Liver (tissue), 9 donors: ENCODE data around the gene SLC4A5. TPM values are rescaled to one million over a fixed set of nuclear protein-coding genes. Genes with fewer than 3 reads are reported as not detected.

ENCODE experiments used
- DNase-seq: peaks from one replicate; pipeline ENCODE4 v3.0.0-alpha.2; 2017; ENCODE audit warnings: low spot score
- H3K27ac ChIP-seq, 2 donors: one replicate each; pipeline ENCODE4 v1.7.0; 2013; ENCODE audit warnings: inconsistent platforms in 2 of 2, low read length in 2 of 2, control low read depth in 1 of 2, low read depth in 1 of 2, mild to moderate bottlenecking in 1 of 2
- H3K27me3 ChIP-seq, 4 donors: one replicate each; pipeline versions ENCODE4 v1.6.1 to v1.7.0; 2013; ENCODE audit warnings: low read length in 3 of 4, inconsistent platforms in 1 of 4, mild to moderate bottlenecking in 1 of 4, moderate library complexity in 1 of 4; ENCODE audit not compliant: control insufficient read depth in 4 of 4, insufficient read depth in 4 of 4
- H3K36me3 ChIP-seq, 4 donors: one replicate each; pipeline versions ENCODE4 v1.6.1 to v1.7.0; 2013; ENCODE audit warnings: low read length in 3 of 4, mild to moderate bottlenecking in 3 of 4, low read depth in 1 of 4, moderate library complexity in 1 of 4; ENCODE audit not compliant: control insufficient read depth in 4 of 4, insufficient read depth in 3 of 4
- H3K4me1 ChIP-seq, 4 donors: one replicate each; pipeline versions ENCODE4 v1.6.1 to v1.7.0; 2013; ENCODE audit warnings: low read length in 3 of 4, mild to moderate bottlenecking in 3 of 4, moderate library complexity in 1 of 4; ENCODE audit not compliant: control insufficient read depth in 4 of 4, insufficient read depth in 4 of 4
- H3K4me3 ChIP-seq, 3 donors: one replicate each; pipeline versions ENCODE4 v1.6.1 to v1.7.0; 2013; ENCODE audit warnings: low read length in 3 of 3, control low read depth in 1 of 3, low read depth in 1 of 3, mild to moderate bottlenecking in 1 of 3
- H3K9ac ChIP-seq, 2 donors: one replicate each; pipeline ENCODE4 v1.7.0; 2013; ENCODE audit warnings: low read length in 2 of 2, mild to moderate bottlenecking in 2 of 2, moderate library complexity in 2 of 2, control low read depth in 1 of 2, low read depth in 1 of 2
- H3K9me3 ChIP-seq, 4 donors: one replicate each; pipeline versions ENCODE4 v1.6.1 to v1.7.0; 2013; ENCODE audit warnings: low read length in 3 of 4; ENCODE audit not compliant: control insufficient read depth in 4 of 4
- ATF3 ChIP-seq: IDR thresholded peaks from 2 replicates; pipeline ENCODE4 v1.6.1; 2016; ENCODE audit warnings: antibody characterized with exemption
- CTCF ChIP-seq: fragments of 150-350 bp; IDR thresholded peaks from 2 replicates; pipeline ENCODE4 v1.5.1; 2017; ENCODE audit warnings: improper control_type of control experiment, low read depth, low read length; ENCODE audit not compliant: missing input control
- EGR1 ChIP-seq, 2 donors: IDR thresholded peaks; 2 replicates each; pipeline ENCODE4 v1.6.1; 2016 to 2018; ENCODE audit warnings: antibody characterized with exemption in 2 of 2, low read depth in 2 of 2
- FOXA1 ChIP-seq: IDR thresholded peaks from 2 replicates; pipeline ENCODE4 v1.6.1; 2016; ENCODE audit warnings: antibody characterized with exemption
- FOXA2 ChIP-seq: IDR thresholded peaks from 2 replicates; pipeline ENCODE4 v1.6.1; 2016; ENCODE audit warnings: antibody characterized with exemption
- GABPA ChIP-seq, 2 donors: IDR thresholded peaks in 1 of 2; conservative IDR thresholded peaks in 1 of 2; 2 replicates each; pipeline ENCODE4 v1.6.1; 2016; ENCODE audit warnings: antibody characterized with exemption in 2 of 2, mild to moderate bottlenecking in 1 of 2, moderate library complexity in 1 of 2
- HNF4A ChIP-seq, 2 donors: conservative IDR thresholded peaks; 2 replicates each; pipeline ENCODE4 v1.6.1; 2016; ENCODE audit warnings: antibody characterized with exemption in 2 of 2, mild to moderate bottlenecking in 2 of 2
- HNF4G ChIP-seq: IDR thresholded peaks from 2 replicates; pipeline ENCODE4 v1.6.1; 2016; ENCODE audit warnings: antibody characterized with exemption
- JUND ChIP-seq, 2 donors: IDR thresholded peaks; 2 replicates each; pipeline ENCODE4 v1.6.1; 2016; ENCODE audit warnings: antibody characterized with exemption in 2 of 2
- MAX ChIP-seq: IDR thresholded peaks from 2 replicates; pipeline ENCODE4 v1.6.1; 2016; ENCODE audit warnings: antibody characterized with exemption
- NR2F2 ChIP-seq: IDR thresholded peaks from 2 replicates; pipeline ENCODE4 v1.6.1; 2016; ENCODE audit warnings: antibody characterized with exemption
- RAD21 ChIP-seq, 2 donors: IDR thresholded peaks; 2 replicates each; pipeline ENCODE4 v1.6.1; 2016; ENCODE audit warnings: antibody characterized with exemption in 2 of 2, mild to moderate bottlenecking in 2 of 2
- REST ChIP-seq: IDR thresholded peaks from 2 replicates; pipeline ENCODE4 v1.6.1; 2016; ENCODE audit warnings: antibody characterized with exemption, mild to moderate bottlenecking
- SP1 ChIP-seq: IDR thresholded peaks from 2 replicates; pipeline ENCODE4 v1.6.1; 2018; ENCODE audit warnings: antibody characterized with exemption, mild to moderate bottlenecking
- TAF1 ChIP-seq: conservative IDR thresholded peaks from 2 replicates; pipeline ENCODE4 v1.6.1; 2016; ENCODE audit warnings: antibody characterized with exemption, mild to moderate bottlenecking
- YY1 ChIP-seq: IDR thresholded peaks from 2 replicates; pipeline ENCODE4 v1.6.1; 2016; ENCODE audit warnings: antibody characterized with exemption, mild to moderate bottlenecking
- ZBTB33 ChIP-seq: IDR thresholded peaks from 2 replicates; pipeline ENCODE4 v1.6.1; 2016; ENCODE audit warnings: antibody characterized with exemption
- WGBS: extraction: QIAGEN DNeasy Blood & Tissue Kit; methylation state at CpG from one replicate; pipeline ENCODE4 v1.1.7; 2013; 5-methylcytosine and 5-hydroxymethylcytosine counted together
- polyA plus RNA-seq, 2 donors: library from polyadenylated mRNA; stranded (reverse) in 1 of 2; unstranded in 1 of 2; fragments of 200-250 nt in 1 of 2; fragments of >200 nt in 1 of 2; fragmentation: Nextera tagmentation in 1 of 2; extraction: Ambion mirVana in 1 of 2; gene quantifications; one replicate each; pipeline versions ENCODE4 v1.2.1 to v1.2.3, GENCODE V29; 2013 to 2015
- total RNA-seq, 2 donors: library from RNA; depleted of rRNA; stranded (reverse); fragments of >200 nt; gene quantifications; one replicate each; pipeline ENCODE4 v1.2.3, GENCODE V29; 2014
- donor health status: healthy.
- donor health status: healthy.
- donor health status: healthy.
- donor health status: healthy.
- donor health status: healthy.

Gene SLC4A5
- total and polyA plus RNA-seq, 4 donors: 0.12 to 0.50 (median 0.29) TPM

GRCh38 chr2:74302865-74303264 is 40.4 kb downstream of the SLC4A5 start (continued):
- TF ChIP-seq ZBTB33 (no peak), RAD21 (IDR thresholded peaks at IDR 0.05) (no peak), HNF4A (conservative IDR thresholded peaks at IDR 0.05) (no peak), EGR1 (IDR thresholded peaks at IDR 0.05; ENCODE audit: low read depth in 2 of 2) (no peak), SP1 (no peak)

- H3K9ac ChIP-seq: no peak overlapping the region
- TF ChIP-seq RAD21 (IDR thresholded peaks at IDR 0.05): no peak
- TF ChIP-seq MAX: no peak
- no peak for TF ChIP-seq HNF4G
- no peak for TF ChIP-seq SP1
- no peak for TF ChIP-seq HNF4A (conservative IDR thresholded peaks at IDR 0.05)
- TF ChIP-seq ATF3: no peak
- no peak for TF ChIP-seq TAF1
- no peak for TF ChIP-seq CTCF
- TF ChIP-seq EGR1 (IDR thresholded peaks at IDR 0.05; ENCODE audit: low read depth in 2 of 2): no peak
These were observed 42.0 kb downstream of the SLC4A5 start for GRCh38 chr2:74301262-74301661.

GRCh38 chr2:74300506-74300905 is 42.7 kb downstream of the SLC4A5 start:
- WGBS: 94% methylated on average over 2 of the region's 2 CpGs
- H3K4me3 ChIP-seq: no peak overlapping the region
- no peak for DNase-seq
- no peak for TF ChIP-seq HNF4G
- no peak for TF ChIP-seq GABPA (IDR thresholded peaks at IDR 0.05 in 1 of 2, conservative IDR thresholded peaks at IDR 0.05 in 1 of 2)
- TF ChIP-seq NR2F2: no peak
- TF ChIP-seq ATF3: no peak
- no peak for TF ChIP-seq FOXA1
- no peak for TF ChIP-seq EGR1 (IDR thresholded peaks at IDR 0.05; ENCODE audit: low read depth in 2 of 2)
- TF ChIP-seq REST: no peak
- TF ChIP-seq HNF4A (conservative IDR thresholded peaks at IDR 0.05): no peak
- TF ChIP-seq YY1: no peak
- no peak for TF ChIP-seq MAX
- TF ChIP-seq JUND (IDR thresholded peaks at IDR 0.05): no peak
- no peak for TF ChIP-seq TAF1
- TF ChIP-seq CTCF: no peak
- no peak for TF ChIP-seq FOXA2
- no peaks in the 10 kb centered on the region for H3K9me3 ChIP-seq
- H3K27ac ChIP-seq: no peak overlapping the region
- H3K27me3 ChIP-seq: no peaks in the 10 kb centered on the region
- H3K9ac ChIP-seq: no peak overlapping the region
- no peaks in the 10 kb centered on the region for H3K4me1 ChIP-seq
- H3K36me3 ChIP-seq: no peaks in the 10 kb centered on the region

More at GRCh38 chr2:74301262-74301661, 42.0 kb downstream of the SLC4A5 start:
- no peaks in the 10 kb centered on the region for H3K36me3 ChIP-seq
- H3K9me3 ChIP-seq: no peaks in the 10 kb centered on the region
- no peaks in the 10 kb centered on the region for H3K27me3 ChIP-seq
- no peaks in the 10 kb centered on the region for H3K4me1 ChIP-seq
- no peak overlapping the region for H3K27ac ChIP-seq
- 100% methylated on average over 1 of the region's 1 CpG for WGBS
- no peak overlapping the region for H3K4me3 ChIP-seq
- no peak for DNase-seq
